Measurements from ENCODE around the gene INPP5K. TPM values are rescaled to one million over a fixed set of nuclear protein-coding genes. Genes with fewer than 3 reads are reported as not detected.

INPP5K gene
- total RNA-seq, 1 experiment from 2014 or later = 29.4 TPM

DNA sequence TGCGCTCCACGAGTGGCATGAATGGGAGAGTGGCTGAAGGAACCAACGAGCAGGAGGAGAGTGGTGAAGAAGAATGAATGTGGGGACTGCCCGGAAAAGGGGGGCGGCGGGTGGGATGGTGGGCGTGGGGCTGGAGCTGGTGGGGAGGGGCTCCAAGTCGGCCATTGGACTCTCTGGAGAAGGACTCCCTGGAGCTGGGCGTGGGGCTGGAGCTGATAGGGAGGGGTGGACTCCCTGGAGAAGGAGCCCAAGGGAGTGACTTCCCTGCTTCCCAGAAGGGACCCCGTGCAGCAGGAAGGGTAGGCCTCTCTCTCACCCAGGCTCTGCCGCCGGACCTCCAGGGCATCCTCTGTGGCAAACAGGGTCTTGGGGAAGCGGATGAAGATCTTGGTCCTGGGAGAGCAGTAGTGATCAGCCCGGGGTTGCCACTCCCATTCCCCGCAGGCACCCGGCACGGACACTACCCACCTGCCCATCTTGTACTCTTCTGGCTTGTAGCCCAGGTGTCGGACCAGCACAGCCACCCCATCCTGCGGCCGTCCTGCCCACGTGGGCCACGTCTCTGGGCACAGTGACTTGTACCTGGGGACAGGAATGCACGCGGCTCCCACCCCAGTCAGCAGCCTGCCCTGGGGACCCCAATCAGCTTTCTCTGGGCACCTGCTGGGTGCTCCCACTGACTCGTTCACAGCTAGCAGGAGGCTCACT, 45.5 kb downstream of the INPP5K start:
- Histone ChIP-seq H3K23me2 (ENCODE audit: insufficient read length, low read depth, low read length, poor library complexity, severe bottlenecking) (no peaks in the 10 kb centered on the region), H3K9ac (ENCODE audit: extremely low read depth, insufficient read length, low read length) (no peak overlapping the region), H4K8ac (replicated peaks; ENCODE audit: insufficient read length, low read depth, low read length) (no peak overlapping the region), H3K23ac (ENCODE audit: insufficient read length, low read depth, low read length) (no peak overlapping the region), H4K91ac (ENCODE audit: insufficient read length, low read depth, low read length) (no peak overlapping the region), H2BK120ac (ENCODE audit: low read depth, low read length, poor library complexity, severe bottlenecking) (no peak overlapping the region), H3K4me1 (ENCODE audit: insufficient read depth, low read length) (no peaks in the 10 kb centered on the region), H3K9me3 (ENCODE audit: control insufficient read depth, low read depth, low read length) (no peaks in the 10 kb centered on the region), H2BK20ac (ENCODE audit: low read depth, low read length, poor library complexity, severe bottlenecking) (no peak overlapping the region), H3K79me2 (ENCODE audit: insufficient read depth, low read length) (no peaks in the 10 kb centered on the region), H4K20me1 (ENCODE audit: control insufficient read depth, insufficient read depth, insufficient read length) (no peaks in the 10 kb centered on the region), H2BK5ac (ENCODE audit: insufficient read length, low read length) (no peak overlapping the region), H2BK12ac (ENCODE audit: insufficient read length, low read depth, low read length) (no peak overlapping the region), H3K56ac (ENCODE audit: insufficient read length, low read depth, low read length) (no peak overlapping the region), H3K14ac (ENCODE audit: insufficient read depth, low read length) (no peak overlapping the region), H3T11ph (ENCODE audit: low read length) (no peak overlapping the region), H2BK15ac (ENCODE audit: low read depth, low read length) (no peak overlapping the region), H3K79me1 (ENCODE audit: insufficient read depth, low read depth, low read length, poor library complexity, severe bottlenecking) (no peaks in the 10 kb centered on the region), H2AFZ (ENCODE audit: low read length) (no peak overlapping the region), H4K5ac (ENCODE audit: insufficient read length, low read depth, low read length) (no peak overlapping the region), H3K4me2 (ENCODE audit: insufficient read depth, insufficient read length, low read length) (no peak overlapping the region), H3K4ac (ENCODE audit: low read depth, low read length) (no peak overlapping the region), H2AK5ac (ENCODE audit: insufficient read length, low read length) (no peak overlapping the region), H3K27ac (ENCODE audit: insufficient read length, low read depth, low read length) (no peak overlapping the region), H3K18ac (ENCODE audit: insufficient read length, low read depth, low read length) (no peak overlapping the region), H3K27me3 (ENCODE audit: insufficient read depth, low read length) (no peaks in the 10 kb centered on the region)
- no peaks in the 10 kb centered on the region for H3K9me3 Mint-ChIP-seq
- peaks cover 10 to 64% (median 28%) of the 10 kb centered on the region in 3 experiments; a peak in 6 of 7 replicates for H3K36me3 Mint-ChIP-seq (ENCODE audit: insufficient read depth in 1 of 3, low read depth in 3 of 3)
- TF ChIP-seq, protein P1, sequence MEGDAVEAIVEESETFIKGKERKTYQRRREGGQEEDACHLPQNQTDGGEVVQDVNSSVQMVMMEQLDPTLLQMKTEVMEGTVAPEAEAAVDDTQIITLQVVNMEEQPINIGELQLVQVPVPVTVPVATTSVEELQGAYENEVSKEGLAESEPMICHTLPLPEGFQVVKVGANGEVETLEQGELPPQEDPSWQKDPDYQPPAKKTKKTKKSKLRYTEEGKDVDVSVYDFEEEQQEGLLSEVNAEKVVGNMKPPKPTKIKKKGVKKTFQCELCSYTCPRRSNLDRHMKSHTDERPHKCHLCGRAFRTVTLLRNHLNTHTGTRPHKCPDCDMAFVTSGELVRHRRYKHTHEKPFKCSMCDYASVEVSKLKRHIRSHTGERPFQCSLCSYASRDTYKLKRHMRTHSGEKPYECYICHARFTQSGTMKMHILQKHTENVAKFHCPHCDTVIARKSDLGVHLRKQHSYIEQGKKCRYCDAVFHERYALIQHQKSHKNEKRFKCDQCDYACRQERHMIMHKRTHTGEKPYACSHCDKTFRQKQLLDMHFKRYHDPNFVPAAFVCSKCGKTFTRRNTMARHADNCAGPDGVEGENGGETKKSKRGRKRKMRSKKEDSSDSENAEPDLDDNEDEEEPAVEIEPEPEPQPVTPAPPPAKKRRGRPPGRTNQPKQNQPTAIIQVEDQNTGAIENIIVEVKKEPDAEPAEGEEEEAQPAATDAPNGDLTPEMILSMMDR (conservative IDR thresholded peaks at IDR 0.05) = no peak
- DNase-seq = no peak
- peaks cover 0 to 23% of the 10 kb centered on the region in 2 experiments; a peak in 2 of 4 replicates for H3K4me1 Mint-ChIP-seq
- H3K4me3 Mint-ChIP-seq = peak overlapping the region in 1 of 2 experiments; percentile 68; a peak in 2 of 5 replicates
- no peaks in the 10 kb centered on the region for H3K27me3 Mint-ChIP-seq (ENCODE audit: low read depth)
- H3K27ac Mint-ChIP-seq = no peak overlapping the region; a peak in 2 of 7 replicates
- no CpG with 5 or more reads among the region's 25 CpGs for WGBS (ENCODE audit: extremely low coverage, insufficient read length, low lambda C conversion rate)

Measured in H9 (cell line).